Tibial artery (tissue), 4 donors: ENCODE measurements around the gene SLAMF8.

ENCODE experiments used
- DNase-seq, 2 donors: peaks; one replicate each; pipeline ENCODE4 v3.0.0-alpha.2; 2019
- H3K27ac ChIP-seq, 2 donors: fragments of 200-600 bp; sonication (generic) in 1 of 2; 1 replicate in 1 of 2; 2 replicates in 1 of 2; pipeline ENCODE4 v1.5.1; 2018 to 2019; ENCODE audit warnings: mild to moderate bottlenecking in 1 of 2
- H3K27me3 ChIP-seq, 2 donors: fragments of 200-600 bp; sonication (generic) in 1 of 2; one replicate each; pipeline versions ENCODE4 v1.5.1 to v1.6.0; 2016 to 2019
- H3K36me3 ChIP-seq, 3 donors: fragments of 200-600 bp; sonication (generic) in 2 of 3; one replicate each; pipeline ENCODE4 v1.5.1; 2016 to 2019; ENCODE audit warnings: mild to moderate bottlenecking in 2 of 3
- H3K4me1 ChIP-seq, 4 donors: fragments of 200-600 bp; sonication (generic) in 2 of 4; 1 replicate in 3 of 4; 2 replicates in 1 of 4; pipeline ENCODE4 v1.5.1; 2016 to 2019
- H3K4me3 ChIP-seq, 2 donors: fragments of 200-600 bp; sonication (generic) in 1 of 2; 1 replicate in 1 of 2; 2 replicates in 1 of 2; pipeline ENCODE4 v1.5.1; 2018 to 2019; ENCODE audit warnings: mild to moderate bottlenecking in 2 of 2
- H3K9me3 ChIP-seq, 3 donors: fragments of 200-600 bp; sonication (generic) in 1 of 3; one replicate each; pipeline ENCODE4 v1.5.1; 2016 to 2019
- intact Hi-C: fragments of 100-400 bp; cut with DNase I; formaldehyde crosslinking; loops from one replicate; pipeline ENCODE4 v1.15.0; 2023; ENCODE audit warnings: low total_unique reads
- TF ChIP-seq, protein P1 (sequence below), 2 experiments: fragments of 200-600 bp in 1 of 2; fragments of 450-650 bp in 1 of 2; IDR thresholded peaks; one replicate each; pipeline ENCODE4 v1.5.1; 2017 to 2019; ENCODE audit warnings: antibody characterized with exemption in 2 of 2, mild to moderate bottlenecking in 1 of 2, moderate library complexity in 1 of 2

The SLAMF8 gene

DNA sequence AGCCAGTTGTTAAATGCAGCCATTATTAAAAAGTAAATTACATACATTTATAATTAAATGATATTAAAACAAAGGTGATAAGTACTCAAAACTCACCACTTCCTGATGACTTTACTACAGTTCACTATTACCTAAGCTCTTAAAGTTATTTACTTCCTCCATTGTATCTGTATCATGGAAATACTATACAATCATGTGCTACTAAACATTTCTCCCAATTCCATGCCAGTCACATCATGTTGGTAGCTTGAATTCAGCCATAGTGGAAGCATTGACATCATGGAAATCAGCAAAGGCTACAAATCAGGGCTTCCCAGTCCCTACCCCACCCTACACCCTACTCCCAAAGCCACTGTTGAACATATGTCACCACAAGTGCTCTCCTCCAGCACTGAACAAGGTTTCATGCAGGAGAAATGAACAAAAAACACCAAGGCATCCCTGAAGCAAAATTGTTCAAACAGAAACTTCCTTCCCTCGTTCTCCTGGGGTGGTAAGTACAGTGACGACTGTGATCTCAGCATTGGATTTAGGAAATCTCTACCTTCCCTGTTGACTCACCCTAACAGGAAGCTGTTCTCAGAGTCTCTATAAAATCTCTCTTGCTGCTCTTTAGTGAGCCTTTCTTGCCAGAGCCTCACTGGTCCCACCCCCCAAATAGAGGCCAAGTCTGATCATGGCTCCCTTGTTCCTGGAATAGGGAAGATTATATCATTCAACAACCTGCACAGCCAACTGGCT lies 23.1 kb downstream of the SLAMF8 start:
- no peaks in the 10 kb centered on the region for H3K9me3 ChIP-seq
- DNase-seq: no peak
- intact Hi-C loops: loop anchor here (10.0 kb wide), 1 partner anchor 75 kb away; the partner anchor contains the start of gene TAGLN2
- TF ChIP-seq, protein P1, sequence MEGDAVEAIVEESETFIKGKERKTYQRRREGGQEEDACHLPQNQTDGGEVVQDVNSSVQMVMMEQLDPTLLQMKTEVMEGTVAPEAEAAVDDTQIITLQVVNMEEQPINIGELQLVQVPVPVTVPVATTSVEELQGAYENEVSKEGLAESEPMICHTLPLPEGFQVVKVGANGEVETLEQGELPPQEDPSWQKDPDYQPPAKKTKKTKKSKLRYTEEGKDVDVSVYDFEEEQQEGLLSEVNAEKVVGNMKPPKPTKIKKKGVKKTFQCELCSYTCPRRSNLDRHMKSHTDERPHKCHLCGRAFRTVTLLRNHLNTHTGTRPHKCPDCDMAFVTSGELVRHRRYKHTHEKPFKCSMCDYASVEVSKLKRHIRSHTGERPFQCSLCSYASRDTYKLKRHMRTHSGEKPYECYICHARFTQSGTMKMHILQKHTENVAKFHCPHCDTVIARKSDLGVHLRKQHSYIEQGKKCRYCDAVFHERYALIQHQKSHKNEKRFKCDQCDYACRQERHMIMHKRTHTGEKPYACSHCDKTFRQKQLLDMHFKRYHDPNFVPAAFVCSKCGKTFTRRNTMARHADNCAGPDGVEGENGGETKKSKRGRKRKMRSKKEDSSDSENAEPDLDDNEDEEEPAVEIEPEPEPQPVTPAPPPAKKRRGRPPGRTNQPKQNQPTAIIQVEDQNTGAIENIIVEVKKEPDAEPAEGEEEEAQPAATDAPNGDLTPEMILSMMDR (IDR thresholded peaks at IDR 0.05): no peak
- no peaks in the 10 kb centered on the region for H3K27me3 ChIP-seq
- no peaks in the 10 kb centered on the region for H3K36me3 ChIP-seq
- H3K27ac ChIP-seq: no peak overlapping the region
- H3K4me3 ChIP-seq: no peak overlapping the region
- peaks cover 0 to 10% (median 5%) of the 10 kb centered on the region in 4 donors for H3K4me1 ChIP-seq

DNA sequence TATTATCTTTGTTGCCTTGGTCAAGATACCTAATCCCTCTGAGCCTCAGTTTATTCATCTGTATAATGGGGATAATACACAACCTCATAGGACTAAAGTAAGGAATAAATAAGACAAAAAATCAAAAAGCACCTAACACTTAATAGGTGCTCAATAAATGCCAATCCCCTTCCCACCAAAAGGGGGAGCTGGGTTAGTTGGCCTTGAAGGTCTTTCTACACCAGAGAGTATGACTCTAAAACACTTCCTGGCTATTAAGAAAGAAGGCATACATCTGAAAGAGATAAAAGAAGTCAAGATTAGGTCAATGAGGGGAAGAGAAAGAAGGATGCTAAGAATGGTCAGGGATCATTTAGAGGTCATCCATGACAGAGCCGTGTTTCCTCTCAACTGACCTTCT lies 24.7 kb downstream of the SLAMF8 start:
- intact Hi-C loops: loop anchor here (10.0 kb wide), 1 partner anchor 73 kb away; the partner anchor contains the start of gene TAGLN2
- TF ChIP-seq, protein P1 (IDR thresholded peaks at IDR 0.05): no peak
- Histone ChIP-seq H3K27me3 (no peaks in the 10 kb centered on the region), H3K4me3 (no peak overlapping the region), H3K36me3 (no peaks in the 10 kb centered on the region), H3K4me1 (peaks cover 0 to 19% (median 11%) of the 10 kb centered on the region in 4 donors), H3K9me3 (no peaks in the 10 kb centered on the region), H3K27ac (no peak overlapping the region)
- DNase-seq: no peak

DNA sequence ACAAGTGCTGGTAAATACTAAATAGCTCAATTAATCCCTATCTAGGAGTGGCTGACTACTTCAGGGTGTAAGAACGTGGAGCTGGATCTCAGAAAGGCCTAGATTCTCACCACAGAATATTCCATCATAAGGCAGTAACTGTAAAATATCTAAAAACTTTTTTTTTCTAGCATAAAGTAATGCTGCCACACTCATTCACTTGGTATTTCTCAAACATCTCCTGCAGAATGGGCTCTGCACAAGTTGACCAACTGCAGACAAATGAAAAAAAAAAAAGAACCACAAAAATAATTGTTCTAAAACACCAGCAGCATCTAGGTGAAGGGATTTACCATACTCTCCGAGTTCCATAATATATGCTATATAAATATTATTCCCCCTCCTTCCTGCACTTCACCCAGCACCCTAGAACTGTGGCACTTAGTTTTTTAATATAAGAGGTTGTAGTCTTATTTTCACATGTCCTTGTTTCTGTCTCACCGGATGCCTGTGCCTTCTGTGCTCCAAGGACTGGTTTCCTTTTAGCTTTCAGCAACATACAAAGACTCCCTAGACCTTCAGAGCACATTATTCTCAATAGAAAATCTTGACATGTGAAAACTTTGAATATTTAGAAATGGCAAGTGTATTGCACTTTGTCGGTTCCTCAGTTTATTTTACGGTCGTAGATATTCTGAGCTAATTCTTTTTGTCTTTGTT lies 26.9 kb downstream of the SLAMF8 start:
- Histone ChIP-seq H3K27ac (peak overlapping the region; percentile 94 to 96), H3K4me1 (peaks cover 0 to 19% (median 11%) of the 10 kb centered on the region in 4 donors), H3K4me3 (peak overlapping the region; percentile 72 to 74), H3K36me3 (no peaks in the 10 kb centered on the region), H3K9me3 (no peaks in the 10 kb centered on the region), H3K27me3 (no peaks in the 10 kb centered on the region)
- no peak for DNase-seq
- TF ChIP-seq, protein P1 (IDR thresholded peaks at IDR 0.05): no peak
- intact Hi-C loops: loop anchor here (10.0 kb wide), 1 partner anchor 71 kb away; the partner anchor contains the start of gene TAGLN2

DNA sequence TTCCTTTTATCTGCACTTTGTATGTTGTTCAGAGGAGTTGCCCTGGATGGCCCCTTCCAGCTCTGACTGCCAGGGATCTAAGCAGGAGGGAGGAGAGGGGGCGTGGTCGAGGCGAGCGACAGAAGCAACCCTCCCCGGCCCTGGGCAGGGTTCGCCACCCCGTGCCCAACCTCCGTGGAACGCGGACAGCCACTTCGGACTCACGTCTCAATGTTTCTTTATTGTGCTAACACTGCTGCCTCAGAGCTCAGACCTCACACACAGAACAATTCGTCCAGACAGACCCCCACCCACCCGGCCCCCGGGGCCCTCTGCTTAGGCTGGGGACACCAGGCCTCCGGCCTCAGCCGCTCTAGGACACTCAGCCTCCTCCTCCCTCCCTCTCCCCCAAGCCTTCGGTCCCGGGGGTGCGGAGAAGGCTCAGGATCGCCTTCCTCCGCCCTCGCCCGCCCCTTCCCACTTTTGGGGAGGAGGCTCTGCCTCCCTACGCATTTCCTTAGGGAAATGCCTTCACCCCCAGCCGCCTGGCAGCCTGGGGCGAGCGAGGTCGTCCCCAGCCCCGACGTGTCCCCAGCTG lies 27.5 kb downstream of the SLAMF8 start:
- Histone ChIP-seq H3K27ac (peak overlapping the region; percentile 94 to 96), H3K4me1 (peaks cover 0 to 19% (median 11%) of the 10 kb centered on the region in 4 donors), H3K36me3 (no peaks in the 10 kb centered on the region), H3K9me3 (no peaks in the 10 kb centered on the region), H3K4me3 (peak overlapping the region; percentile 72 to 74), H3K27me3 (no peaks in the 10 kb centered on the region)
- TF ChIP-seq, protein P1 (IDR thresholded peaks at IDR 0.05): no peak
- intact Hi-C loops: loop anchor here (10.0 kb wide), 1 partner anchor 71 kb away; the partner anchor contains the start of gene TAGLN2
- peak; percentile 87 to 92 for DNase-seq

DNA sequence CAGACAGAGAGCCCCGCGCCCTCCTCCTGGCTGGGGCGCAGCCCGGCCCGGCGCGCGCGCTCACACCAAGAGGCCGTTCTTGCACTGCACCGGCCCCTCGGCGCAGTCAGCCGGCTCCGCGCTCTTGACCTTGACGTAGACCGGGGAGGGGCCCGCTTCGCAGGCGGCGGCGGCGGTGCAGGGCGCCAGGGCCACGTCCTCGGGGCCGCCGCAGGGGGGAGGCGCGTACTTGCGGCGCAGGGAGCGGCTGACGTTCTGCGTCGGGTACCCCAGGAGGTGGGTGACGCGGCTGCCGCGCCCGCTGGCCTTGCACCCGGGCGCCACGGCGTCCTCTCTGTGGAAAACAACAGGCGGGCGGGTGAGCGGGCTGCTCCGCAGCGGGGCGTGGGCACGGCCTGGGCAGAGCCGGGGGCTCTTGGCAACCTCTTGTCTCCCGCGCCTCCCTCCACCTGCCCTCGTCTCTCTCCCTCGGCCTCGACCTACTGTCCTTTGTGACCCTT lies 28.1 kb downstream of the SLAMF8 start:
- Histone ChIP-seq H3K4me3 (peak overlapping the region; percentile 72 to 74), H3K36me3 (no peaks in the 10 kb centered on the region), H3K27ac (peak overlapping the region; percentile 94 to 96), H3K9me3 (no peaks in the 10 kb centered on the region), H3K4me1 (peaks cover 0 to 19% (median 11%) of the 10 kb centered on the region in 4 donors), H3K27me3 (no peaks in the 10 kb centered on the region)
- TF ChIP-seq, protein P1 (IDR thresholded peaks at IDR 0.05): no peak
- intact Hi-C loops: loop anchor here (10.0 kb wide), 1 partner anchor 70 kb away; the partner anchor contains the start of gene TAGLN2
- peak; percentile 82 to 92 for DNase-seq
